Renal cortical epithelial cell (primary cell): ENCODE measurements around the gene TP53. TPM values are rescaled to one million over a fixed set of nuclear protein-coding genes. Genes with fewer than 3 reads are reported as not detected.

ENCODE experiments used
- DNase-seq: peaks from one replicate; pipeline ENCODE4 v3.0.0-alpha.2; 2011; ENCODE audit warnings: low read depth
- total RNA-seq: library from RNA; depleted of rRNA; stranded (reverse); fragments of >200 nt; gene quantifications from 2 replicates; pipeline ENCODE4 v1.2.3, GENCODE V29; 2014

TP53 gene
- total RNA-seq, 1 donor from 2014 or later, result 53.8 TPM

GRCh38 chr17:7706631-7707354, 19.5 kb upstream of the TP53 start:
- no peak for DNase-seq

DNA sequence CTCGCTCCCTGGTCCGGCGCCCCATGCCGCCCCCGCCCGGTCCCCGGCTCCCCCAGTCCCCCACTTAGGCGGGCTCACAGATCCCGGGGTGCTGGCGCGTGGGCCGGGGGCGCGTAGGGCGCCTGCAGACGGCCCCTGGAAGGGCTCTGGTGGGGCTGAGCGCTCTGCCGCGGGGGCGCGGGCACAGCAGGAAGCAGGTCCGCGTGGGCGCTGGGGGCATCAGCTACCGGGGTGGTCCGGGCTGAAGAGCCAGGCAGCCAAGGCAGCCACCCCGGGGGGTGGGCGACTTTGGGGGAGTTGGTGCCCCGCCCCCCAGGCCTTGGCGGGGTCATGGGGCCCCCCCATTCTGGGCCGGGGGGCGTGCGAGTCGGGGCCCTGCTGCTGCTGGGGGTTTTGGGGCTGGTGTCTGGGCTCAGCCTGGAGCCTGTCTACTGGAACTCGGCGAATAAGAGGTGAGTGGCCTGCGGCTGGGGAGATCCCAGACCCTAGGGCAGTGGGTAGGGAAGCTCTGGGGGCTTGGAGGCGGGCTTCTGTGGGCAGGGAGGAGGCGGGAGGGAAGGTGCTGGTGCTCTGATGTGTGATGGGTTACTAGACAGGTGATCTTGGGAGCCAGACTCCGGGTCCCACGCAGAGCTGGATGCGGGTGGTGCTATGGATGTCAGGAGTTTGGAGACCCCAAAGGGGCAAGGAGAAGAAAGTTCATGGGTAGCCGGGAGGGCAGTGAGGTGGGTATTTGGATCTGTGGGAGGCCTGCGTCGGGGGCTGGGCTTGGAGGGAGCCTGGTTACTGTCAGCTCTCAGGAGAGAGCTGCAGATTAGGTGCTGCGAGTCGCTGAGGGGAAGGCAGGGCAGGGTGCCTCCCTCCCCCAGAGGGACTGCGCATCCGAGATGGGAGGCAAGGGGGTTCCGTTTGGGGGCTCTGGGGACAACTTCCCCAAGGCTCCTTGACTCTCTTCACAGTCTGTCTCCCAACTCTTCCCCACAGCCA, 18.3 kb upstream of the TP53 start:
- no peak for DNase-seq

GRCh38 chr17:7704601-7705268, 17.4 kb upstream of the TP53 start, which contains the start of gene EFNB3:
Gene EFNB3, plus strand, starts transcription at chr17:7705202. Its CDS starts 397 bp downstream, at chr17:7705599.
- DNase-seq, result no peak

- peak; percentile 64 for DNase-seq
Observed at GRCh38 chr17:7703584-7704479, 16.5 kb upstream of the TP53 start.

GRCh38 chr17:7702776-7703175, 15.5 kb upstream of the TP53 start:
- no peak for DNase-seq

- DNase-seq, result no peak
Observed at GRCh38 chr17:7701681-7702080, 14.4 kb upstream of the TP53 start.

- no peak for DNase-seq
Observed at GRCh38 chr17:7700510-7700909, 13.2 kb upstream of the TP53 start.

GRCh38 chr17:7697828-7698588, 10.7 kb upstream of the TP53 start:
- DNase-seq, result no peak

- DNase-seq, result no peak
Observed at GRCh38 chr17:7695586-7695985, 8.3 kb upstream of the TP53 start.

GRCh38 chr17:7688808-7689316, 1.6 kb upstream of the TP53 start:
- DNase-seq, result no peak

- DNase-seq, result peak; percentile 98
Observed at GRCh38 chr17:7687908-7688807, 868 bp upstream of the TP53 start, which contains the start of gene WRAP53. Gene WRAP53, plus strand, starts transcription at chr17:7688477. Its CDS starts 172 bp downstream, at chr17:7688649.

DNA sequence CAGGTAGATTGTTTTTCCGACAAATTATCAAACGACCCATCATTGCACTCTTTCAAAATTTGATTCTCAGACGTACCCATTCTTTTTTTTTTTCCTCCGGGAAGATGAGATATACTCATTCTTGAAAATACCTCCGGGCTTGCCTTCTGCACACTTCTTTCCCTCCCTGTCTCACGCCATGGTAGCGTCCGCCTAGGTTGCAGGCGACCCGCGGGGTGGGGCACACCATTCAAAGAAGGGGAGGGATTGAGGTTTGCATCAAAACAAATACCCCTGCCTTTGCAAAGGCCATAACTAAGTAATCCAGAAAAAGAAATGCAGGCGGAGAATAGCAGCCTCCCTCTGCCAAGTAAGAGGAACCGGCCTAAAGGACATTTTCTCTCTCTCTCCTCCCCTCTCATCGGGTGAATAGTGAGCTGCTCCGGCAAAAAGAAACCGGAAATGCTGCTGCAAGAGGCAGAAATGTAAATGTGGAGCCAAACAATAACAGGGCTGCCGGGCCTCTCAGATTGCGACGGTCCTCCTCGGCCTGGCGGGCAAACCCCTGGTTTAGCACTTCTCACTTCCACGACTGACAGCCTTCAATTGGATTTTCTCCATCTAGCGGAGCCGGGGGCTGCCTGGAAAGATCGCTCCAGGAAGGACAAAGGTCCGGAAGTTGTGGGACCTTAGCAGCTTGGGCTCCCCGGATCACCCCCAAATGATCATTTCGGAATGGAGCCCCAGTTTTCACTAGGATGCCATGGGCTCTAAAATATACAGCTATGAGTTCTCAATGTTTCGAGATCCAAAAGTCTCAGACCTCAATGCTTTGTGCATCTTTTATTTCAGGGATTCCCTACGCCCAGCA, 843 bp downstream of the TP53 start:
- peak; percentile 63 for DNase-seq

DNA sequence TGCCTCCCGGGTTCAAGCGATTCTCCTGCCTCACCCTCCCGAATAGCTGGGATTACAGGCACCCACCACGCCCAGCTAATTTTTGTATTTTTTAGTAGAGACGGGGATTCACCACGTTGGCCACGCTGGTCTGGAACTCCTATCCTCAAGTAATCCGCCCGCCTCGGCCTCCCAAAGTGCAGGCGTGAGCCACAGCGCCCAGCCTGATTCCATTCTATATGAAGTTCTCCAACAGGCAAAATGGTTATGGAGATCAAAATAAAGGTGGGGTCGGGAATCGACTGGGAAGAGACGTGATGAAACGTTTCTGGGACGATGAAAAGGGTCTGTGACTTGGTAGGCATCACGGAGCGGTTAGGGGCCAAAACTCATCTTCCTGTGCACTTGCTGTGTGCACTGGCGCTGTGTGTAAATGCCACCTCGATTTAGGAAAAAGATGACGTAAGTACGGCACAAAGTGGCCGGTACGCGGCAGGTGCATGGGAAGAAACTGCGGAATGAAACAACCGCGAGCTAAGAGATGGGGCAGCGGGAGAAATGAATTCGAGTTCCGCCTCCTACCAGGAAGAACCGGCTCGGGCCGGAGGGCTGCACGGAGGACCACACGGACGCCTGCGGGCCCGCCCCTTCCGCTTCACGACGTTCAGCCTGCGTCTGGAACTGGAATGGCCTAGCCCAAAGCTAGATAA, 1.6 kb downstream of the TP53 start:
- peak; percentile 84 for DNase-seq

- DNase-seq, result no peak
Observed at GRCh38 chr17:7684851-7685532, 2.3 kb downstream of the TP53 start.

DNA sequence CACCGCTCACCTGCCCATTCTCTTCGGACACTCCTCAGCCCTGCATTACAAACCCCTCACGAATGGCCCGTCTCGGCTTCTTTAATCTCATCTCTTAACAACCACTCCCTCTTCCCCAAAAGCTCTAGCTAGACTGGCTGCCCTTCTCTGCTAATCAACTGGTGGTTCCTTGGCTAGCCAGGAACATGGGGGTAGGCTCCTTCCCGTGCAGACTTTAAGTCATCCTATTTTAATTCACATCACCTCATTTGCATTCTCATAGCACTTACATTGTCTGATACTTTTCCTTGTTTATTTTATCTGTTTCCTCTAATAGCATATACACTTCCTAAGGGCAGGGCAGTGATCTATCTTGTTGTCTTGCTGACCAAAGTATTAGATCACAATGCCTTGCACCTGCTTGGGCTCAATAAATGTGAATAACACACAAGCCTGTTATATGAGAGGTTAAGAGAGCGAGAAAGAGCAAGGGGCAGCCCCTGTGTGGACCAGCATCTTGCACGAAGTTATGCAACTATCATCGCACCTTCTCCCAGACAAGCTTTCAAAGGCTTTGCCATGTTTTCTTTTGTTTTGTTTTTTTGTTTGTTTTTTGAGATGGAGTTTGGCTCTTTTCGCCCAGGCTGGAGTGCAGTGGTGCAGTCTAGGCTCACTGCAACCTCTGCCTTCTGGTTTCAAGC, 9.8 kb downstream of the TP53 start:
- no peak for DNase-seq

DNA sequence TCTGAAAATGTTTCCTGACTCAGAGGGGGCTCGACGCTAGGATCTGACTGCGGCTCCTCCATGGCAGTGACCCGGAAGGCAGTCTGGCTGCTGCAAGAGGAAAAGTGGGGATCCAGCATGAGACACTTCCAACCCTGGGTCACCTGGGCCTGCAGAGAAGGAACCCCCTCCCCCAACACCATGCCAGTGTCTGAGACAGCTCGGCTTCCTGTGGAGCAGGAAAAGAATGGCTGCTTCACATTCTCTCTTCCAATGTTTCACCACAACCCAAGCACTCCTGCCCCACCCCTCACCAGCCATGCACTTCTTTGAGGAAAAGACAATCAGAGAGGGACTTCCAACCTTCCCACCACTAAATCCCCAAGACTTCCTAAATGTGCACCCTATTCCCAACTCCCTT, 10.8 kb downstream of the TP53 start:
- DNase-seq, result no peak
